ENCODE results near the gene PPP1R3C. TPM values are rescaled to one million over a fixed set of nuclear protein-coding genes. Genes with fewer than 3 reads are reported as not detected.

PPP1R3C gene
- total and polyA plus RNA-seq, 7 experiments from 2014 or later: 0.15 TPM; not detected in 6

DNA sequence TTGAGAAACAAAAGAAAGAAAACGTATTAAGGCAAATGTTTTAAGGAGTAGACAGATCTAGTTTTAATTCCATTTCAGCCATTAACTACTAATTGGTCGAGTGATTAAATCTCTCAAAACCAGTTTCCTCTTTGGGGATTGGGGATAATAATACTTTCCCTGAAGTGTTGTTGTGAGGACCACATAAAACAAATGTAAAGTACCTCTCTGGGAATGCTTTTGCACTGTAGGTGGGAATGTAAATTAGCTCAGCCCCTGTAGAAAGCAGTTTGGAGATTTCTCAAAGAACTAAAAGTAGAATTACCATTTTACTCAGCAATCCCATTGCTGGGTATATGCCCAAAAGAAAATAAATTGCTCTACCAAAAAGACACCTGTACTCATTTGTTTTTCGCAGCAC lies 36.0 kb upstream of the PPP1R3C start:
- ATAC-seq (no peak), DNase-seq (no peak)
- peaks cover 0 to 1% (median 0%) of the 10 kb centered on the region in 11 donors for H3K9me3 Mint-ChIP-seq
- Histone ChIP-seq H3K4me1 (ENCODE audit: control insufficient read depth in 2 of 2, insufficient read depth in 2 of 2, low read length in 2 of 2) (no peaks in the 10 kb centered on the region), H3K27ac (ENCODE audit: low read depth, low read length) (no peak overlapping the region), H3K4me3 (ENCODE audit: low read length) (no peak overlapping the region), H3K9me3 (ENCODE audit: control insufficient read depth in 2 of 3, low read length in 3 of 3) (no peaks in the 10 kb centered on the region), H3K36me3 (ENCODE audit: control insufficient read depth in 2 of 3, insufficient read depth in 3 of 3, low read length in 3 of 3) (no peaks in the 10 kb centered on the region), H3K27me3 (ENCODE audit: control insufficient read depth in 2 of 2, insufficient read depth in 2 of 2, low read length in 2 of 2) (no peaks in the 10 kb centered on the region)
- H3K27me3 Mint-ChIP-seq: peaks cover 0 to 13% (median 10%) of the 10 kb centered on the region in 5 donors
- POLR2A ChIA-PET: no interaction called here
- no peak overlapping the region for H3K27ac Mint-ChIP-seq
- CTCF ChIA-PET: no interaction called here
- H3K4me1 Mint-ChIP-seq: peaks cover 0 to 5% (median 0%) of the 10 kb centered on the region in 7 donors
- intact Hi-C loops (cut with micrococcal nuclease): no loop called here
- H3K36me3 Mint-ChIP-seq: no peaks in the 10 kb centered on the region
- no peak overlapping the region for H3K4me3 Mint-ChIP-seq

DNA sequence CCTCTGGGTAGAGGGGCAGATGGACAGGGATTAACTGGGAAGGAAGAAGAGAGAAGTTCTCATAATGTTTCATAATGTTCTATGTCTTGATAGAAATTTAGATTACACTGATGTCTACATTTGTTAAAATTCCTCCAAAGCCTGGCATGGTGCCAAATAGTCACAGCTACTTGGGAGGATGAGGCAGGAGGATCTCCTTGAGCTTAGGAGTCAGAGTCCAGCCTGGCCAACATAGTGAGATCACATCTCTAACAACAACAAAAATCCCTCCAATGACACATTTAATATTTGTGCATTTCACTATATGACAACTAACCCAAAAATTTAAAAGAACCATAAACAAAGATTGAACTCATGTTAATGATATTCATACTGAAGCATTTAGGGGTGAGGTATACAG lies 33.0 kb upstream of the PPP1R3C start:
- no peaks in the 10 kb centered on the region for H3K36me3 ChIP-seq (ENCODE audit: control insufficient read depth in 2 of 3, insufficient read depth in 3 of 3, low read length in 3 of 3)
- H3K4me3 Mint-ChIP-seq: no peak overlapping the region
- no peak for DNase-seq
- peaks cover 14 to 32% (median 23%) of the 10 kb centered on the region in 5 donors for H3K27me3 Mint-ChIP-seq
- no peak overlapping the region for H3K4me3 ChIP-seq (ENCODE audit: low read length)
- no peak for ATAC-seq
- H3K9me3 Mint-ChIP-seq: peaks cover 0 to 2% (median 0%) of the 10 kb centered on the region in 11 donors
- intact Hi-C loops (cut with micrococcal nuclease): no loop called here
- no peaks in the 10 kb centered on the region for H3K4me1 ChIP-seq (ENCODE audit: control insufficient read depth in 2 of 2, insufficient read depth in 2 of 2, low read length in 2 of 2)
- H3K27ac ChIP-seq (ENCODE audit: low read depth, low read length): no peak overlapping the region
- H3K4me1 Mint-ChIP-seq: no peaks in the 10 kb centered on the region
- no peak overlapping the region for H3K27ac Mint-ChIP-seq
- H3K27me3 ChIP-seq (ENCODE audit: control insufficient read depth in 2 of 2, insufficient read depth in 2 of 2, low read length in 2 of 2): no peaks in the 10 kb centered on the region
- CTCF ChIA-PET: interaction anchor here (0.7 kb wide), 2 partner anchors 130 to 1213 kb away, joined by 3 to 7 read pairs; no protein-coding TSS in a partner anchor
- H3K9me3 ChIP-seq (ENCODE audit: control insufficient read depth in 2 of 3, low read length in 3 of 3): no peaks in the 10 kb centered on the region
- POLR2A ChIA-PET: no interaction called here
- no peaks in the 10 kb centered on the region for H3K36me3 Mint-ChIP-seq

DNA sequence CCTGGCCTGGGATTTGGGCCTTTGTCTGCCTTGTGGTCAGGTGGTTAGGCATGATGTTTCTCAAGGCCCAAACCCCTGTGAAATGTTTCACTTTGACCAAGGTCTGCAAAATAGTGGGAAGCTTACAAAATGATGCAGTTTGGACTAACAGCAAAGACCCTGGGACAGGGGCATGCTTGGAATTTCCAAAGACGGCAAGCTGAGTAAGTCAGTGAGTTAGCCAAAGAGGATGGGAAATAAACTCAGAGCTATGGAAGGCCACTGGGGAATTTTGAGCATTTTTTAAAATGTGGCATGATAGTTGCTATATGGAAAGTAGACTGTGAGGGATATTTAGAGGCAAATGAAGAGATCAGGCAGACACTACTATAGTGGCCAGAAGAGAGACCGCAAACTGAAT lies 31.6 kb upstream of the PPP1R3C start:
- Histone ChIP-seq H3K27me3 (ENCODE audit: control insufficient read depth in 2 of 2, insufficient read depth in 2 of 2, low read length in 2 of 2) (no peaks in the 10 kb centered on the region), H3K4me1 (ENCODE audit: control insufficient read depth in 2 of 2, insufficient read depth in 2 of 2, low read length in 2 of 2) (no peaks in the 10 kb centered on the region), H3K27ac (ENCODE audit: low read depth, low read length) (no peak overlapping the region), H3K4me3 (ENCODE audit: low read length) (no peak overlapping the region), H3K9me3 (ENCODE audit: control insufficient read depth in 2 of 3, low read length in 3 of 3) (no peaks in the 10 kb centered on the region), H3K36me3 (ENCODE audit: control insufficient read depth in 2 of 3, insufficient read depth in 3 of 3, low read length in 3 of 3) (no peaks in the 10 kb centered on the region)
- no peaks in the 10 kb centered on the region for H3K4me1 Mint-ChIP-seq
- H3K4me3 Mint-ChIP-seq: no peak overlapping the region
- POLR2A ChIA-PET: no interaction called here
- H3K9me3 Mint-ChIP-seq: peaks cover 0 to 2% (median 0%) of the 10 kb centered on the region in 11 donors
- CTCF ChIA-PET: no interaction called here
- H3K27ac Mint-ChIP-seq: no peak overlapping the region
- ATAC-seq (no peak), DNase-seq (no peak)
- intact Hi-C loops (cut with micrococcal nuclease): no loop called here
- no peaks in the 10 kb centered on the region for H3K36me3 Mint-ChIP-seq
- peaks cover 15 to 38% (median 23%) of the 10 kb centered on the region in 5 donors for H3K27me3 Mint-ChIP-seq

DNA sequence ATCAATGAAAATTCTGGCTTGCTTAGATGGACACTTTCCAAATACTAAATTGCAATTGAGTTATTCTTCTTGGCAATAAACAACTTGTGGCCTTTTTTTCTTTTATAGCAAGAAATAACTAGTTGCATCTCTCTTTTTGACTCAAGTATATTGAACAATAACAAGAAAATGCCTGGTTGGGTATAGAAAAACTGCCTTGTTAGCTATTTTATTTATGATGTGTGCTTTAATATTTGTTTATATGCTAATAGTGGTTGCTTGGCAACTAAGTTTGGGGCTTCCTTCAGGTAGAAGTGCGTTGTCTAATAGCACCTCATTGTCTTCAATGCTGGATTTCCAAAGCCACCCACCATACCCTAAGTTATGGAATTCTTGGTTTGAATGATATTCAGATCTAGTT lies 30.1 kb upstream of the PPP1R3C start:
- Mint-ChIP-seq H3K9me3 (peaks cover 0 to 5% (median 0%) of the 10 kb centered on the region in 11 donors), H3K36me3 (no peaks in the 10 kb centered on the region), H3K4me1 (no peaks in the 10 kb centered on the region), H3K4me3 (no peak overlapping the region), H3K27me3 (peaks cover 22 to 44% (median 29%) of the 10 kb centered on the region in 5 donors), H3K27ac (no peak overlapping the region)
- no peaks in the 10 kb centered on the region for H3K9me3 ChIP-seq (ENCODE audit: control insufficient read depth in 2 of 3, low read length in 3 of 3)
- H3K4me3 ChIP-seq (ENCODE audit: low read length): no peak overlapping the region
- no peak for DNase-seq
- no peak for ATAC-seq
- POLR2A ChIA-PET: no interaction called here
- CTCF ChIA-PET: no interaction called here
- no peaks in the 10 kb centered on the region for H3K4me1 ChIP-seq (ENCODE audit: control insufficient read depth in 2 of 2, insufficient read depth in 2 of 2, low read length in 2 of 2)
- intact Hi-C loops (cut with micrococcal nuclease): no loop called here
- H3K27ac ChIP-seq (ENCODE audit: low read depth, low read length): no peak overlapping the region
- no peaks in the 10 kb centered on the region for H3K36me3 ChIP-seq (ENCODE audit: control insufficient read depth in 2 of 3, insufficient read depth in 3 of 3, low read length in 3 of 3)
- H3K27me3 ChIP-seq (ENCODE audit: control insufficient read depth in 2 of 2, insufficient read depth in 2 of 2, low read length in 2 of 2): no peaks in the 10 kb centered on the region

DNA sequence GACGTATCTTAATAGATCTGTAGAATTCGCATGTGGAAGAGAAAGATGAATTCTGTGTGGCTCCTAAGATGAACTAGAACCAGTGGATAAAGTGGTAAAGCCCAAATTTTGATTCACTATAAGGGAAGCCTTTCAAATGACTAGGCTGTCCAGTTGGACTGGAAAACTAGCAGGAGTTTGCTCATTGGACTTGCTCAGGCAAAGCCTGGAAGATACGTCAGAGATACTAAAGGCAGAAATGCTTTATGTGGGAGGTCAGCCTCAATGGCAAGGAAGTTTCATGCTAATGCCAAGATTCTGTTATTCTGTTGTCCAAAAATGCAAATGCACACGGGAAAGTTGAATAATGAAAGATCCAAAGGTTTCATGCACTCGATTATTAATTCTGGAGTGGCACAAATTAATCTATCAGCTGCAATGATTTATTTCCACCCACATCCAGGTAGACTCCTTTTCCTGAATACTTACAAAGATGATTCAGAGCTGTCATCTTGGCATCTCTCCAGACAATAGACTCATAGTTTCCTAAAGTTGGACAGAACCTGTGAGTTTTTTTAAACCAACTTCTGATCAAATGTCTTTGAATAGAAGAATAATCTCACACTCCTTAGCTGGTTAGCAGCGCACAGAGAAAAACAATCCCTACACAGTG lies 20.5 kb upstream of the PPP1R3C start:
- ATAC-seq (no peak), DNase-seq (no peak)
- Histone ChIP-seq H3K27ac (ENCODE audit: low read depth, low read length) (no peak overlapping the region), H3K4me1 (ENCODE audit: control insufficient read depth in 2 of 2, insufficient read depth in 2 of 2, low read length in 2 of 2) (no peaks in the 10 kb centered on the region), H3K36me3 (ENCODE audit: control insufficient read depth in 2 of 3, insufficient read depth in 3 of 3, low read length in 3 of 3) (no peaks in the 10 kb centered on the region), H3K9me3 (ENCODE audit: control insufficient read depth in 2 of 3, low read length in 3 of 3) (no peaks in the 10 kb centered on the region), H3K4me3 (ENCODE audit: low read length) (no peak overlapping the region), H3K27me3 (ENCODE audit: control insufficient read depth in 2 of 2, insufficient read depth in 2 of 2, low read length in 2 of 2) (no peaks in the 10 kb centered on the region)
- peaks cover 0 to 3% (median 0%) of the 10 kb centered on the region in 11 donors for H3K9me3 Mint-ChIP-seq
- H3K4me1 Mint-ChIP-seq: no peaks in the 10 kb centered on the region
- H3K4me3 Mint-ChIP-seq: no peak overlapping the region
- H3K36me3 Mint-ChIP-seq: no peaks in the 10 kb centered on the region
- ChIA-PET CTCF (no interaction called here), POLR2A (no interaction called here)
- no peak overlapping the region for H3K27ac Mint-ChIP-seq
- H3K27me3 Mint-ChIP-seq: peaks cover 1 to 14% (median 9%) of the 10 kb centered on the region in 5 donors
- intact Hi-C loops (cut with micrococcal nuclease): no loop called here

DNA sequence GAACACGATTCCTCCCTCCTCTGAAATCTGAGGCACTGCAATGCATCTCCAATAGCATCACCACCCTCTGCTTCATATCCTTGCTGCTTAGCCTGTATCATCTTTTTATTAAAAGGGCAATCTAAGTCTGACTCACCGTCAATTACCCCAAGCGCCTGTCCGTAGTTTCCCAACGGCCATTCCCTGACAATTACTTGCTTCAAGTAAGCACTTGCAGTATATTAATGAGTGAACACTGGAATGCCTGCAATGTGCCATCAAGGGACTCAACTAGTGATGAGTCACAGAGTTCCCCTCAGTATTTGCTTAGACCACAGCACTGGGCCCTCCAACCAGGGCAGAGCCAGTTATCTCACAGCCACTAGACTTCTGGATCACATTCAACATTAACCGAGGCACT lies 19.5 kb upstream of the PPP1R3C start:
- Histone ChIP-seq H3K27ac (ENCODE audit: low read depth, low read length) (no peak overlapping the region), H3K4me3 (ENCODE audit: low read length) (no peak overlapping the region), H3K4me1 (ENCODE audit: control insufficient read depth in 2 of 2, insufficient read depth in 2 of 2, low read length in 2 of 2) (no peaks in the 10 kb centered on the region), H3K36me3 (ENCODE audit: control insufficient read depth in 2 of 3, insufficient read depth in 3 of 3, low read length in 3 of 3) (no peaks in the 10 kb centered on the region), H3K9me3 (ENCODE audit: control insufficient read depth in 2 of 3, low read length in 3 of 3) (no peaks in the 10 kb centered on the region), H3K27me3 (ENCODE audit: control insufficient read depth in 2 of 2, insufficient read depth in 2 of 2, low read length in 2 of 2) (no peaks in the 10 kb centered on the region)
- ChIA-PET CTCF (no interaction called here), POLR2A (no interaction called here)
- peaks cover 0 to 4% (median 0%) of the 10 kb centered on the region in 11 donors for H3K9me3 Mint-ChIP-seq
- H3K27me3 Mint-ChIP-seq: peaks cover 0 to 17% (median 9%) of the 10 kb centered on the region in 5 donors
- ATAC-seq (no peak), DNase-seq (no peak)
- H3K4me1 Mint-ChIP-seq: no peaks in the 10 kb centered on the region
- no peak overlapping the region for H3K27ac Mint-ChIP-seq
- H3K36me3 Mint-ChIP-seq: no peaks in the 10 kb centered on the region
- H3K4me3 Mint-ChIP-seq: no peak overlapping the region
- intact Hi-C loops (cut with micrococcal nuclease): no loop called here

DNA sequence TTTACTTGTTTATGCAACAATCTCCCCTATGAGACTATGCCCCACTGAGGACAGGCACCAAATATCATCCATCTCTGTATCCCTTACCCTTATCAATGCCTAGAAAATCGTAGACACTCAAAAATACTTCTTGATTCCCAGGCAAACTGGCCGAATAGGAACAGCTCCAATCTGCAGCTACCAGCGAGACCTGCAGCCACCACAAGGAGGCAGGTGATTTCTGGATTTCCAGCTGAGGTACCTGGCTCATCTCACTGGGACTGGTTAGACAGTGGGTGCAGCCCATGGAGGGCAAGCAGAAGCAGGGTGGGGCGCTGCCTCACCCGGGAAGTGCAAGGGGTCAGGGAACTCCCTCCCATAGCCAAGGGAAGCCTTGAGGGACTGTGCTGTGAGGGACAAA lies 10.8 kb upstream of the PPP1R3C start:
- Mint-ChIP-seq H3K4me3 (no peak overlapping the region), H3K9me3 (peaks cover 0 to 4% (median 0%) of the 10 kb centered on the region in 11 donors), H3K4me1 (no peaks in the 10 kb centered on the region), H3K27me3 (peaks cover 43 to 54% (median 47%) of the 10 kb centered on the region in 5 donors), H3K27ac (no peak overlapping the region), H3K36me3 (peaks cover 0 to 3% (median 0%) of the 10 kb centered on the region in 5 donors)
- Histone ChIP-seq H3K27ac (ENCODE audit: low read depth, low read length) (no peak overlapping the region), H3K4me1 (ENCODE audit: control insufficient read depth in 2 of 2, insufficient read depth in 2 of 2, low read length in 2 of 2) (no peaks in the 10 kb centered on the region), H3K36me3 (ENCODE audit: control insufficient read depth in 2 of 3, insufficient read depth in 3 of 3, low read length in 3 of 3) (no peaks in the 10 kb centered on the region), H3K27me3 (ENCODE audit: control insufficient read depth in 2 of 2, insufficient read depth in 2 of 2, low read length in 2 of 2) (no peaks in the 10 kb centered on the region), H3K4me3 (ENCODE audit: low read length) (no peak overlapping the region), H3K9me3 (ENCODE audit: control insufficient read depth in 2 of 3, low read length in 3 of 3) (no peaks in the 10 kb centered on the region)
- ChIA-PET POLR2A (no interaction called here), CTCF (interaction anchor here (1.0 kb wide), 1 partner anchor 345 kb away, joined by 3 read pairs; no protein-coding TSS in a partner anchor)
- no peak for ATAC-seq
- no peak for DNase-seq
- intact Hi-C loops (cut with micrococcal nuclease): no loop called here

Measured in naive thymus-derived CD4-positive, alpha-beta T cell (primary cell).